Fibroblast of lung (primary cell): ENCODE results near the gene VASN. TPM values are rescaled to one million over a fixed set of nuclear protein-coding genes. Genes with fewer than 3 reads are reported as not detected.

Source experiments
- DNase-seq, 2 donors: peaks; one replicate each; pipeline versions ENCODE4 v3.0.0 to v3.0.0-alpha.2; 2010; ENCODE audit warnings: low read depth in 2 of 2
- H2AFZ ChIP-seq: 2 replicates; pipeline ENCODE4 v1.5.1; 2012; ENCODE audit warnings: low read length, control low read depth, inconsistent platforms
- H3K27ac ChIP-seq: 2 replicates; pipeline ENCODE4 v1.5.1; 2011; ENCODE audit warnings: low read length, control low read depth; ENCODE audit not compliant: insufficient read depth
- H3K27me3 ChIP-seq: 2 replicates; pipeline ENCODE4 v1.5.1; 2011; ENCODE audit warnings: mild to moderate bottlenecking, low read length; ENCODE audit not compliant: control insufficient read depth, insufficient read depth
- H3K36me3 ChIP-seq: 2 replicates; pipeline ENCODE4 v1.5.1; 2011; ENCODE audit warnings: low read length; ENCODE audit not compliant: control insufficient read depth, insufficient read depth
- H3K4me1 ChIP-seq: 2 replicates; pipeline ENCODE4 v1.5.1; 2011; ENCODE audit warnings: low read length; ENCODE audit not compliant: control insufficient read depth, insufficient read depth; ENCODE audit errors: extremely low read depth
- H3K4me2 ChIP-seq: 2 replicates; pipeline ENCODE4 v1.5.1; 2011; ENCODE audit warnings: low read length, control low read depth; ENCODE audit not compliant: insufficient read depth; ENCODE audit errors: extremely low read depth
- H3K4me3 ChIP-seq, 4 experiments: fragments of 200-600 bp in 1 of 4; sonication (generic) in 1 of 4; replicated peaks in 1 of 4; 2 replicates each; pipeline ENCODE4 v1.5.1; 2011 to 2016; ENCODE audit warnings: low read length in 4 of 4, low read depth in 3 of 4, mild to moderate bottlenecking in 3 of 4, control low read depth in 2 of 4, inconsistent platforms in 1 of 4, mixed read lengths in 1 of 4; ENCODE audit not compliant: insufficient read depth in 1 of 4; ENCODE audit errors: control extremely low read depth in 1 of 4
- H3K79me2 ChIP-seq: 2 replicates; pipeline ENCODE4 v1.5.1; 2012; ENCODE audit warnings: mild to moderate bottlenecking, low read length, inconsistent platforms; ENCODE audit not compliant: control insufficient read depth, insufficient read depth
- H3K9ac ChIP-seq: 2 replicates; pipeline ENCODE4 v1.5.1; 2011; ENCODE audit warnings: mild to moderate bottlenecking, low read length, control low read depth; ENCODE audit not compliant: insufficient read depth
- H3K9me3 ChIP-seq: 2 replicates; pipeline ENCODE4 v1.5.1; 2012; ENCODE audit warnings: low read depth, low read length; ENCODE audit not compliant: control insufficient read depth, insufficient read depth
- H4K20me1 ChIP-seq: 2 replicates; pipeline ENCODE4 v1.5.1; 2011; ENCODE audit warnings: low read length; ENCODE audit not compliant: control insufficient read depth, insufficient read depth; ENCODE audit errors: extremely low read depth
- CTCF ChIP-seq, 2 donors: IDR thresholded peaks in 1 of 2; conservative IDR thresholded peaks in 1 of 2; 1 replicate in 1 of 2; 2 replicates in 1 of 2; pipeline ENCODE4 v1.5.1; 2011 to 2012; ENCODE audit warnings: low read length in 2 of 2, control low read depth in 1 of 2, inconsistent platforms in 1 of 2, low read depth in 1 of 2, mild to moderate bottlenecking in 1 of 2
- EZH2 ChIP-seq: IDR thresholded peaks from 2 replicates; pipeline ENCODE4 v1.5.1; 2012; ENCODE audit warnings: low read length, control low read depth, mild to moderate bottlenecking; ENCODE audit errors: missing control alignments
- polyA plus RNA-seq, 2 donors: library from polyadenylated mRNA; depleted of rRNA in 1 of 2; stranded (reverse) in 1 of 2; unstranded in 1 of 2; fragments of >200 nt; gene quantifications; 2 replicates each; pipeline ENCODE4 v1.2.1, GENCODE V29; 2011 to 2012; ENCODE audit warnings: missing spikeins in 1 of 2
- total RNA-seq: library from RNA; depleted of rRNA; stranded (reverse); fragments of >200 nt; gene quantifications from 2 replicates; pipeline ENCODE4 v1.2.1, GENCODE V29; 2014

The VASN gene
- total and polyA plus RNA-seq, 2 donors (not counting 1 experiment from before 2014, with no cell fraction given): 61.9 to 79.4 TPM

GRCh38 chr16:4365615-4366014, 6.0 kb upstream of the VASN start:
- H3K4me1 ChIP-seq: peaks cover 22% of the 10 kb centered on the region
- TF ChIP-seq CTCF (conservative IDR thresholded peaks at IDR 0.05 in 1 of 2, IDR thresholded peaks at IDR 0.05 in 1 of 2; ENCODE audit: low read depth in 1 of 2, low read length in 2 of 2): no peak
- TF ChIP-seq EZH2: no peak
- no peaks in the 10 kb centered on the region for H4K20me1 ChIP-seq
- no peaks in the 10 kb centered on the region for H3K36me3 ChIP-seq
- no peak for DNase-seq
- no peak overlapping the region for H2AFZ ChIP-seq
- no peak overlapping the region for H3K9ac ChIP-seq
- no peak overlapping the region for H3K27ac ChIP-seq
- no peaks in the 10 kb centered on the region for H3K79me2 ChIP-seq
- H3K27me3 ChIP-seq: no peaks in the 10 kb centered on the region
- H3K4me3 ChIP-seq: no peak overlapping the region
- no peaks in the 10 kb centered on the region for H3K9me3 ChIP-seq
- no peak overlapping the region for H3K4me2 ChIP-seq

GRCh38 chr16:4366016-4366415, 5.6 kb upstream of the VASN start:
- Histone ChIP-seq H2AFZ (no peak overlapping the region), H3K27ac (no peak overlapping the region), H3K4me1 (peaks cover 25% of the 10 kb centered on the region), H3K9ac (no peak overlapping the region), H3K36me3 (no peaks in the 10 kb centered on the region), H3K4me2 (no peak overlapping the region), H3K9me3 (no peaks in the 10 kb centered on the region), H3K79me2 (no peaks in the 10 kb centered on the region), H3K4me3 (no peak overlapping the region), H4K20me1 (no peaks in the 10 kb centered on the region), H3K27me3 (no peaks in the 10 kb centered on the region)
- no peak for TF ChIP-seq EZH2
- no peak for TF ChIP-seq CTCF (conservative IDR thresholded peaks at IDR 0.05 in 1 of 2, IDR thresholded peaks at IDR 0.05 in 1 of 2; ENCODE audit: low read depth in 1 of 2, low read length in 2 of 2)
- DNase-seq: no peak

- no peak for TF ChIP-seq EZH2
- no peak for TF ChIP-seq CTCF (conservative IDR thresholded peaks at IDR 0.05 in 1 of 2, IDR thresholded peaks at IDR 0.05 in 1 of 2; ENCODE audit: low read depth in 1 of 2, low read length in 2 of 2)
Measured at GRCh38 chr16:4367393-4367856, 4.2 kb upstream of the VASN start.

More at GRCh38 chr16:4367393-4367856, 4.2 kb upstream of the VASN start:
- Histone ChIP-seq H2AFZ (no peak overlapping the region), H3K36me3 (no peaks in the 10 kb centered on the region), H3K4me1 (peaks cover 30% of the 10 kb centered on the region), H4K20me1 (peaks cover 2% of the 10 kb centered on the region), H3K9me3 (no peaks in the 10 kb centered on the region), H3K9ac (no peak overlapping the region), H3K27ac (no peak overlapping the region), H3K79me2 (peaks cover 7% of the 10 kb centered on the region), H3K4me3 (no peak overlapping the region), H3K27me3 (no peaks in the 10 kb centered on the region), H3K4me2 (no peak overlapping the region)
- DNase-seq: no peak
